NCI-H2227 (cell line): ENCODE measurements around the gene RUBCN.
"Not testable (repeated sequence)": the region's sequence is repeated elsewhere in the genome, so short reads cannot be mapped to it uniquely, and the experiment has no call there.

Experiments
- DNase-seq: peaks from one replicate; lab custom pipeline; 2025; ENCODE audit not compliant: unreplicated experiment; lab: John Stamatoyannopoulos, UW

Gene RUBCN

DNA sequence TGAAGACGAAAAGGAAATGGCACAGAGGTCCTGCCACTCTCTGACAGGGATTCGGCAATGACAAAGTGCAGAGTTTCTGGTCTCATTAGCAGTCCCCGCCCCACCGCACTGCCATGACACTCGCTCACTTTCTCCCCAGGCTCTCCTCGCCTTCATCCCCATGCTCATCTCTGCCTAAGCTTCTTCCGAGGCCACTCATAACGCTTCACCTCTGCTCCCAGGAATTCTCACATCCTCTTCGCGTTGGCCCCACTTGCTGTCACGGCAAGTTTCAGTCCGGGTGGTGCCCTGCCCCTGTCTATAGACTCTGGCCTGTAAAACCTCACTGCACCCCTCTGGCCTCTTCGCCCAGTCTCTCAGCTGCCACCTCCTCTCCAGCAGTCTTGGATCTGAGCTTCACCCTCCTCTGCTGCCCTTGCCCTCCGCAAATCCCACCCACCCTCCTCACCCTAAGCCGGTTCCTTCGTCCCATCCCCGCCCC, 654 bp downstream of the RUBCN start:
- DNase-seq, result peak; percentile 13

DNA sequence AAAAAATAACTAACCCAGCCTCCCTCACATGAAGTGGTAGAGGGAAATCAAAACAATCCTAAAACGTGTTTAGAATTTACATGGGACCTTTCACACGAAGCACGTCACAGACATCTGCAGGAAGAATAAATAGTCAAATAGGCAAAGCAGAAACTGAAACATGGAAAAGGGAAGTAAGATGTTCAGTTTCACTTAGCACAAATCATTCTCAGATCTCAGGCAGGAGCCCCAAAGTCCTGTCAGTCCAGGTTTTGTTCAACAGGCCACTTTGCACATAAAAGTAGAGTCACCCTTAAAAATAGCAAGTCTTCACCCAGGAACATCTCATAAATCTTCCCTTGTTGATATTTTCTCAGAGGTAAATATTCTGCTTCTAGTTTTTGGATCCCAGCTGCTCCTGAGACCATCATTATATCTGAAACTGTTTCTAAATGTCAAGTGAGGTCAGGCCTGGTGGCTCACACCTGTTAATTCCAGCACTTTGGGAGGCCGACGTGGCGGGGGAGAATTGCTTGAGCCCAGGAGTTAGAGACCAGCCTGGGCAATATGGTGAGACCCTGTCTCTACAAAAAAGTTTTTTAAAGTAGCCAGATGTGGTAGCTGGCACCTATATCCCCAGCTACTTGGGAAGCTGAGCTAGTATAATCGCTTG, 1.9 kb downstream of the RUBCN start:
- DNase-seq, result no peak

DNA sequence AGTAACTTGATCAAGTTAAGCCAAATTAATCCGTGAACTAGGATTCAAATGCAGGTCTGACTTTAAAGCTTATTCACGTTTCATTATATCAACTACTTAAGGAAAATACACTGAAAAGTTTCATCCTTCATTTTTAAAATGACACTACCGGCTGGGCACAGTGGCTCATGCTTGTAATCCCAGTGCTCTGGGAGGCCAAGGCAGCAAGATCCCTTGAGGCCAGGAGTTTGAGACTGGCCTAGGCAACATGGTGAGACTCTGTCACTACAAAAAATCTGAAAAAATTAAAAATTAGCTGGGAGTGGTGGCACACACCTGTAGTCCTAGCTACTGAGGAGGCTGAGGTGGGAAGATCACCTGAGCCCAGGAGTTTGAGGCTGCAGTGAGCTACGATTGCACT, 3.7 kb downstream of the RUBCN start:
- no peak for DNase-seq

DNA sequence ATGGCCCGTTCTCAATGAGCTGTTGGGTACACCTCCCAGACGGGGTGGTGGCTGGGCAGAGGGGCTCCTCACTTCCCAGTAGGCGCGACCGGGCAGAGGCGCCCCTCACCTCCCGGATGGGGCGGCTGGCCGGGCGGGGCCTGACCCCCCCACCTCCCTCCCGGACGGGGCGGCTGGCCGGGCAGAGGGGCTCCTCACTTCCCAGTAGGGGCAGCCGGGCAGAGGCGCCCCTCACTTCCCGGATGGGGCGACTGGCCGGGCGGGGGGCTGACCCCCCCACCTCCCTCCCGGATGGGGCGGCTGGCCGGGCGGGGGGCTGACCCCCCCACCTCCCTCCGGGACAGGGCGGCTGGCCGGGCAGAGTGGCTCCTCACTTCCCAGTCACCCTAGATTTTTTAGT, 5.2 kb downstream of the RUBCN start:
- DNase-seq, result not testable (repeated sequence)

DNA sequence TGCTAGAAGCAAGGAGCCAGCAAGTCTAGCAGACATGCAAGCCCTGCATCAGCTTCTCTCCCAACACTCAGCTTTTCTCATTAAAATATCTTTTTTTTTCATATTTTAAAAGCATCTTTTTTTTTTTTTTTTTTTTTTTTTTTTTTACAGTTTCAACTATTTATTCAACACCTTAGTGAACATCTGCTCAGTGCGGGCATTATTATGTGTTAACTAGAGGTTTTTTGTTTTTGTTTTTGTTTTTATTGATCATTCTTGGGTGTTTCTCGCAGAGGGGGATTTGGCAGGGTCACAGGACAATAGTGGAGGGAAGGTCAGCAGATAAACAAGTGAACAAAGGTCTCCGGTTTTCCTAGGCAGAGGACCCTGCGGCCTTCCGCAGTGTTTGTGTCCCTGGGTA, 5.9 kb downstream of the RUBCN start:
- not testable (repeated sequence) for DNase-seq

DNA sequence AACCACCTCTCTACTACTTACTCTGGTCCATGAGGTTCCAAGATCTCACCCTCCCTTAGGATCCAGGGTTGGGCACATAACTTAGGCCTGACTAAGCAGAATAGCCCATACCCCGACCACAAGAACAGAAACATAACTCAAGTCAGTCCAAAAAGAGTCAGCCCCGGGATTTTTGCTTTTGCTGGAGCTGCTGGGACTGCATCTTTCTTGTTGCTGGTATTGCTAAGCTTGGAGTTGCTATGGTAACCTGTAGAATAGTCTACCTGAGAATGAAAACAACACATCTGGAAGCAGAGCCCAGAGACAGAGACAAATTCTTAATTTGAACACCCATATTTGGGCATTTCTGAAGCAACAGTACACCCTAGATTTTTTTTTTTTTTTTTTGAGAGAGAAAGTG, 6.5 kb downstream of the RUBCN start:
- no peak for DNase-seq

DNA sequence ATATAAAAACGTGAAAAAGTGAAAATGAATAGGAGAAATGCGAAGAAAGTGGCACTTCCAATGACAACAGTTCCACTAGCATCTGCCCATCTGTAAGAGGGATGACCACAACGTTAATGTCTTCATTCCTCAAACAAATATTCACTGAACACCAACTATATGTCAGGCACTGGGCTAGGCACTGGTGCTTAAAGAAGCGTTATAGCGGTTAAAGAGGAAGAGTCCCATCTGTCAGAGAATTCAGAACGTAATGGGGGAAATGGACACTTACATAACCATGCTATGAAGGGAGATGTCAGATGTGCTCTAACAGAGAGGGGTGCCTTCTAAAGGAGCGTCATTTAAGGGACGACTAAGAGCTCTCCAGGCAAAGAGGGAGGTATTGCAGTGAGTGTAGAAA, 8.2 kb downstream of the RUBCN start:
- no peak for DNase-seq

DNA sequence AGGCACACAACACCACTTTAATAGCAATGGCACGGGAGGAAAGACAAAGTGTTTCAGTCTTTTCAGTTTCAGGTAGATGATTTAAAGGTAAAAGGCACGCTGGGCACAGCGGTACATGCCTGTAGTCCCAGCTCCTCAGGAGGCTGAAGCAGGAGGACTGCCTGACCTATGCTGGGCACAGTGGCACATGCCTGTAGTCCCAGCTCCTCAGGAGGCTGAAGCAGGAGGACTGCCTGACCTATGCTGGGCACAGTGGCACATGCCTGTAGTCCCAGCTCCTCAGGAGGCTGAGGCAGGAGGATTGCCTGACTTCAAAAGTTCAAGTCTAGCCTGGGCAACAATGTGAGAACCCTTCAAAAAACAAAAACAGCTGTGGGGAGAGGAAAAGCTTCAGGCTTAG, 8.8 kb downstream of the RUBCN start:
- DNase-seq, result not testable (repeated sequence)

DNA sequence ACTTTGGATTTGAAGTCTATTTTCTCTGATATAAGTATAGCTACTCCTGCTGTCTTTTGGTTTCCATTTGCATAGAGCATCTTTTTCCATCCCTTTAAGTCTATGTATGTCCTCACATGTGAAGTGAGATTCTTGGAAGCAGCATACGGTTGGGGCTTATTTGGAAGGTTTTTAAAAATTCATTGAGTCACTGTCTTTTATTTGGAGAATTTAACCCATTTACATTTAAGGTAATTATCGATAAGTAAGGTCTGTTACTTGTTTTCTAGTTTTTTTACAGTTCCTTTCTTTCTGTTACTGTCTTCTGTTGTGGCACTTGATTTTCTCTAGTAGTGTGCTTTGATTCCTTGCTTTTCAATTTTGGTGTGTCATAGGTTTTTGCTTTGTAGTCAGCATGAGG, 14.0 kb downstream of the RUBCN start:
- DNase-seq, result no peak

DNA sequence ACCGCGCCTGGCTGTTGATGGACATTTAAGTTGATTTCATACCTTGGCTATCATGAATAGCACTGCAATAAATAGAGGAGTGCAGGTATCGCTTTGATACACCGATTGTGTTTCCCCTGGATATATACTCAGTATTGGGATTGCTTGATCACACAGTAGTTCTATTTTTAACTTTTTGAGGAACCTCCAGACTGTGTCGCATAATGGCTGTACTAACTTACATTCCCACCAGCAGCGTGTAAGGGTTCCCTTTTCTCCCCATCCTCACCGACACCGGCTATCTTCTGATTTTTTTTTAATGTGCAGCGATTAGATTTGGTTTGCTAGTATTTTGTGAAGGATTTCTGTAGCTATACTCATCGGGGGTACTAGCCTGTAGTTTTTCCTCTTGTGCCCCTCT, 16.0 kb downstream of the RUBCN start:
- no peak for DNase-seq

DNA sequence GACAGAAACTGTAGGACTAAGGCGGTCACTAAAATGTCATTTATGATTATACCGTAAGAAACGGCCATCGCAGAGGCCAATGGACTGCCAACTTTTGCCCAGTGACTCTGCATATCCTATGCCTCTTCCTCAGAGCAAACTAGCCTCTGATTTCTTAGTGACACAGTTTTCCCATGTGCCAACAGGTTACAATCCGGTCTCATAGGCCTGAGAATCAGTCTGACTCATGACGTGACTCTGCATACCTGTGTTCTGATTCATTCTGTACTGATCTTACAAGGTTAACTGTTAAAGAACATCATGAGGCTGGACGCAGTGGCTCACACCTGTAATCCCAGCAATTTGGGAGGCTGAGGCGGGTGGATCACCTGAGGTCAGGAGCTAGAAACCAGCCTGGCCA, 17.8 kb downstream of the RUBCN start:
- DNase-seq, result no peak

DNA sequence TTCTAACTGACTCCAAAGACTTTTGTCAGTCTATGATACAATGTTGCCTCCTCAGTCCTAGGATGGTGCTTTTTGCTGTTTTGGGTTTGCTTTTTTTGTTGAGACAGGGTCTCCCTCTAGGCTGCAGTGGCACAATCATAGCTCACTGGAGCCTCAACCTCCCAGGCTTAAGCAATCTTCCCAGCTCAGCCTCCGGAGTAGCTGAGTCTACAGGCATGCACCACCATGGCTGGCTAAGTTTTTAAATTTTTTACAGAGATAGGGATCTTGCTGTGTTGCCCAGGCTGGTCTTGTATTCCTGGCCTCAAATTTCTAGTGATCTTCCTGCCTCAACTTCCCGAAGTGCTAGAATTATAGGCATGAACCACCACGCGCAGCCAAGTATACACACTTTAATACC, 22.5 kb downstream of the RUBCN start:
- no peak for DNase-seq

DNA sequence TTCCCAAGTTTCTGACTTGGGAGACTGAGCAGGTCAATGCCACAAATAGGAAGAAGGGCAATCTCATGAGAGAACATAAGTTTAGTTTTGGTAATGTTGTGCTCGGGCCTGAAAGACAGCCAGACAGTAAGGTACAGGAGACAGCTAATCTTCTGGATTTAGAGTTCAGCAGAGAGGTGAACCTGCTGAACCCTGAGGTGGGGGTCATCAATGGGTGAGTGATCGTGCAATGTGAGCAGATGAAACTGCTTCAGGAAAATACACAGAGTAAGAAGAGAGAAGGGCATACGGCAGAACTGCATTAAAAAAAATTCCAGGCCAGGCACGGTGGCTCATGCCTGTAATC, 23.3 kb downstream of the RUBCN start:
- no peak for DNase-seq

DNA sequence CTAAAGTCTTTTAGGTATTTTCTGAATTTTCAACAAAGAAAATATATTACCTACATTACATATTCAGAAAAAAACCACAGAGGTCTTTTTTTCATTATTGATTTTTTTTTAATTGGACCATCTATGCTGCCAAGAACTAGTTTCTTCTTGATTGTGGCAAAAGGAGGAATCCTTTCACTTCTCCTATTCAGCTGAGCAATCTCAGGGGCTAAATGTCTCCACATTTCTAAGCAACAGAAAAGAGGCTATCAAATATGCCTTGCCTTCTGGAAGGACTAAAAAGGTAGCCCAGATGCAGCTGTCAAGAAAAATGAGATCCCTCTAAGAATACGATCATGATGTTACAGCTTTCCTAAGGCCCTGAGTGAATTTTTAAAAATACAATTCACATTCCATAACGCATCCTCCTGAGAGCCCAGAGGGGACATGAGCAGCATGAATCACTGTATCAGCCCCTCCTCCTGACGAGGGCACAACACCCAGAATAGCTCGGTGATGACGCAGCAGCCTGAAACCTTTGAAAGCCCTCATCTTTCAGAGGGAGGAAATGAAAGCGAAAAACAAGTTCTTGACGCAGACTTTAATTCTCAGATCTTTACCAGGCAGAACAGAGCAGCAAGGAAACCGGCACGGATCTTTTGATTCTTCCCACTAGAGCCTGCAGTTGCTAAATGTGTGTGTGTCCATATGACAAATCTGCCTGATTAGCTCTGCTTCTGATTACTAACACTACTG, 24.6 kb downstream of the RUBCN start:
- peak; percentile 83 for DNase-seq

DNA sequence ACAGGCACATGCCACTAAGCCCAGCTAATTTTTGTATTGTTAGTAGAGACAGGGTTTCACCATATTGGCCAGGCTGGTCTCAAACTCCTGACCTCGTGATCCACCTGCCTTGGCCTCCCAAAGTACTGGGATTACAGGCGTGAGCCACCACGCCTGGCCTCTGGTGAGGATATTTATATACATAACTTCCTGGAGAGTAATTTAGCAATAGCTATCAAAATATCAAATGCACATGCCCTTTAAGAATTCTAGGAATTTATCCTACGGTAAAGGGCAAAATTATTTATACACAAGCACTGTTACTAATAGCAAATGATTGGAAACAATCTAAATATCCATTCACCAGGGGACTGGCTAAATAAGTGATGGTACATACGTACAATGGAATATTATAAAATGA, 25.7 kb downstream of the RUBCN start:
- not testable (repeated sequence) for DNase-seq

DNA sequence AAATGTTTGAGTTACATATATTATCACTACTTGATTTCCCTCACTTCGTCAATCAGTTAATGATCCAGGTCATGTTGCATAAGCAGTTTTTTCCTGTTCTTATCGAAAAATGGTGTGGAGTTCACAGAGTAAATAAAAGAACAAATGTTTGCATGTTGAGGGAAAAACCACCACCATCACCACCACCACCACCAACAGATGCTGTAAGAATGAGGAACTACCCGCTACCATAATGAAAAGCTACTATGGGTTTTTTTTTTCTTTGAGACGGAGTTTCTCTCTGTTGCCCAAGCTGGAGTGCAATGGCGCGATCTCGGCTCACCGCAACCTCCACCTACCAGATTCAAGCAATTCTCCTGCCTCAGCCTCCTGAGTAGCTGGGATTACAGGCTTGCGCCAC, 27.6 kb downstream of the RUBCN start:
- DNase-seq, result no peak

DNA sequence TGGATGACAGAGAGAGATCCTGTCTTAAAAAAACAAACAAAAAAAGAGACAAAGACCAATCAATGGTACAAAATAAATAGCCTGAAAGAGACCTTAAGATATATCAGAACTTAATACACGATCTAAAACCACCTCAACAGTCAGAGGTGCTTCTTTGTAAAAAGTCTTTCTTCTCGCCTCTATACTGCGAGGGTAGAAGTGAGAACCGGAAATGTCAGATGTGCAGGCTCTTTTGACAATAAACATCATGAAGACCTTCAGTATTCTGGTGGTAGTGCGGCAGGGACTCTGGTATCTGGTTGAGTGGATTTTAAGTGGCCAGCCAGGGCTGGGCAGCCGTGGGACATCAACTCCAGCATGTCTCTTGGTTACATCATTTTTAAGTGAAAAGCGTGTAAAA, 30.0 kb downstream of the RUBCN start:
- DNase-seq, result no peak

DNA sequence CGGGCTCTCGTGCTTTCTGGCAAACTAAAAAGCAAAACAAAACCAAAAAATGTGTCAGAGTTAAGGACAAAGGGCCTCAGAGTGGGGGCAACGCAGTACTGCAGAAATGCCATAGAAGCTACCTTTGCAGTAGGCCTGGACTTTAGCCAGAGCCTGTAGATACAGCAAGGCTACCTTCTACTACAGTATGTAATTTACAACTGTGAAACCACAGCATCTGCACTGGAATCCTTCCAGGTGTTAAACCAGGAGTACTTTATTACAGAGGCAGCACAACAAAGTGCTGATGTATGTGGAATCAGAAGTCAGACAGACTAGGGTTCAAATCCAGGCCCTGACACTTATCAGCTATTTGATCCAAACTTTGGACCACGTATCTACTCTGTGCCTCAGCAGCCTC, 34.9 kb downstream of the RUBCN start:
- DNase-seq, result no peak

DNA sequence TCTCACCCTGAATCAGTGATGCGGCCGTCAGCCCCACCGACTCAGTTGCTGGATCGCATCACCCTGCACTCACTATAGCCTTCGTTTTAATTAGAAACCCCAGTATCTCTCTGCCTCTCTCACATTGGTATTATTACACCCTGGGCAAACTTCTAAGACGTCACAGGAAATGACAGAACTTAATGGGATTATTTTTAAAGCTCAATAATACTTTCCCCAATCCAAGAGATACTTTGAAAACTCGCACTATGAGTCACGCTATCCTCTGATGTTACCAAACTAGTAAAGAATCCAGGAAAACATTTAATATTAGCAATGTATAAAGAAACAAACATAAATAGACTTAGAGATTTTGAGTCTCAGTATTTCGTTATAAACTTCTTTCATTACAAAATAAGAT, 36.6 kb downstream of the RUBCN start:
- no peak for DNase-seq

DNA sequence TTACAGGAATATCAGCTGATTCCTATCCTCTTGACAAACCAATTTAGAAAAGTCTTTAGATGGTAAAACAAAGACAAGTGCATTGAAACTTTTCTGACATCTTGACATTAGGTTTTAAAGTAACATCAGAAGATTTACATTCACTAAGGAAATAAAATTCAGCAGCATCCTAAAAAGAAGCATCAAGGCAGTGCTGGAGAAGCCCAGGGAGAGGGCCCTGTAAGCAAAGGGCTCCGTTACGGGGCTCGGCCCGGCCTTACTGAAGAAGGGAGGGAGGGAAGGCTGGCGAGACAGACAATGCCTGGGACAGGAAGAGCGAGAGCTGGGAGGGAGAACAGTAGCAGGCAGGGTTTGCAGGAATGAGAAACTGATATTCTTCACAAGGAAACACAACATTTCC, 39.3 kb downstream of the RUBCN start:
- no peak for DNase-seq

DNA sequence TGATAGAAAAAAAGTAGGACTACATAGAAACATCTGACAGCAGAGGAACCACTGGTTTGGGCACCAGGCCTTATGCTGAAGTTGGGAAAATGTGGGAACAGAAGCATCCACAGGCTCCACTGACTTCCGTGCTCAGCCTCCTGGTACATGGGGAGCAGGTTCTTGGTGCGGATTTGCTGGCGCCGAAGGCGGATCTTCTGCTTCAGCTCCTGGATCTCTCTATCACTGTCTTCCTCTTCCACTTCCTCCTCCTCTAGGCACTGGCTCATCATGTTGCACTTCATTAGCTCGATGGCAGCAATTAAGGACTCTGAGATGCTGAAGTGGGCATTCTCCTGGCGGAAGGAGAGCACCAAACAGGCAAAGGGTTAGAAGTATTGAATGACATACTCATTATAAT, 42.5 kb downstream of the RUBCN start:
- no peak for DNase-seq

DNA sequence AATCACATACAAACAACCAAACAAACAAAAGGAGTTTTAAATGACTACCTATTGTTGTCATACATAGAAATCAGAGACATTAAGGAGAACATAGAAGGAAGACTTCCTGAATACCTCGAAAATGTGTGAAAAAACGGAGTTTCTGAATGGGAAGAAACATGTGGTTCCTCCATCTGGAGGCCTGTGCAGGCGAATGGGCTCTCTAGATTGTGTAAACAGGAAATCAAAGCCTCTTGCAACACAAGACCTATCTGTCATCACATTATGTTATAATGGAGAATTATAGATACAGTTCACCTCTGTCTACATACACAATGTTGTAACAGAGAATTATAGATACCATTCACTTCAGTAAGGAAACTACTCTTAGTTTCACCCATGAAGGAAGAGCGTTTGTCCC, 44.1 kb downstream of the RUBCN start:
- DNase-seq, result no peak

DNA sequence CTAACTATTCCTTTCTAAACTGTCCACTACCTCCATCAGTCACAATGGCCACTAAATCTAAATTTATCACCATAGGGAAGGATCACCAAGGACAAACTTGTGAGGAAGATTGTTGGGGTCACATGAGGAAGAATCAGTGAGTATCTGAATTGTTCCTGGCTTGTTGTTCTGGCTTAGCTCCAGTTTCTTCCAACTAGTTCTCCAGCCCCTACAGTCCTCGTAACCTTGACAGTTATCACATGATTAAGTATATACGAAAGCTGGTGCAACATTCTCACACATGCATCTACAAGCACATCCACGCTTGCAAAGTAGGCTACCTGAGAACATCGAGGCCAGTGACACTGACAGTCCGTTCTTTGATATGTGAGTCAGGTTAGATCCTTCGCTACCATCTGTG, 46.0 kb downstream of the RUBCN start:
- no peak for DNase-seq
